Measurements from ENCODE around the gene PRPF8.

DNA sequence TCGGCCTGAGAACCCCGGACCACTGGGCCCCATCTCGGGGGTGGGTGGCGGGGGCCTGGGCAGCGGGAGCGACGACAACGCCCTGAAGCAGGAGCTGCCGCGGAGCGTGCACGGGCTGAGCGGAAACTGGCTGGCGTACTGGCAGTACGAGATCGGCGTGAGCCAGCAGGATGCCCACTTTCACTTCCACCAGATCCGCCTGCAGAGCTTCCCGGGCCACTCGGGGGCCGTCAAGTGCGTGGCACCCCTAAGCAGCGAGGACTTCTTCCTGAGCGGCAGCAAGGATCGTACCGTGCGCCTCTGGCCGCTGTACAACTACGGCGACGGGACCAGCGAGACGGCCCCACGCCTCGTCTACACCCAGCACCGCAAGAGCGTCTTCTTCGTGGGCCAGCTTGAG is 49.1 kb upstream of the PRPF8 start:
- TF ChIP-seq POLR2AphosphoS5 (IDR thresholded peaks at IDR 0.05; ENCODE audit: low read depth, low read length): no peak
- no peak for TF ChIP-seq POLR2A (IDR thresholded peaks at IDR 0.05; ENCODE audit: low read depth, low read length)
